22Rv1 (cell line): ENCODE results near the gene CMTM8.

Source experiments
- H3K27ac ChIP-seq: fragments of 450-650 bp; 2 replicates; pipeline ENCODE4 v1.5.1; 2017
- ZFX ChIP-seq: fragments of 450-650 bp; IDR thresholded peaks from 2 replicates; pipeline ENCODE4 v1.6.1; 2017; ENCODE audit warnings: antibody characterized with exemption, borderline replicate concordance
- TF ChIP-seq, protein P1 (sequence below): fragments of 450-650 bp; IDR thresholded peaks from 2 replicates; pipeline ENCODE4 v1.5.1; 2017; ENCODE audit warnings: mild to moderate bottlenecking

The CMTM8 gene

DNA sequence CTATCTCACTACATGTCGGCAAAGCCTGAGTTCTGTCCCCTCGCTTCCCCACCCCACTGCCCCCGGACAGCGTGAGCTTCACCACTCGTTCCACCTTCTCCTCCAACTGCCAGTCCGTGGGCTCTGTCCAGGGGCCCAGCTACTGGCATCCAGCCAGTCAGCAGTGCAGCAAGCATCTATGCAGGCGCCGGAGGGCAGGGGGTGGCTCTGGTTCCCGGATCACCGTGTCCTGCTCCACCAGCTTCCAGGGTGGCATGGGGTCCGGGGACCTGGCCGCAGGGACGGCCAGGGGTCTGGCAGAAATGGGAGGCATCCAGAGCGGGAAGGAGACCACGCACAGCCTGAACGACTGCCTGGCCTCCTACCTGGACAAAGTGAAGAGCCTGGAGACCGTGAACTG lies 20.4 kb downstream of the CMTM8 start:
- H3K27ac ChIP-seq = no peak overlapping the region

DNA sequence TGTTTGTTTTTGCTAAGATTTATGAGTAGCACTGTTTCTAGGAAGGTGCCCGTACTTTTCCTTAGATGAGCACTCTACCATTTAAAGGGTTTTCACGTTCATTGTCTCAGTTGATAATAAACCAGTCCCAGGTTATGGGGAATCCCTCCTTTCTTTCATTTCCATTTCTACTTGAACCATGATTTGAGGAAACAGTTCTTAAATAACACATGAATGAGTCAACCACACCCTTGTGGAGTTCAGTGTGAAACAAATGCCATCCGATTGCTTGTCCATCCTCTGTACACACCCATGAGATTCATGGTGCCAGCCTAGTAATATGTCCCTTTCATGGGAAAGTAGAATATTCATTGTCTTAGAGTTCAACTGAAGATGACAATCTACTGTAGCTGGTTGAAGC lies 23.1 kb downstream of the CMTM8 start:
- no peak for TF ChIP-seq ZFX
- TF ChIP-seq, protein P1, sequence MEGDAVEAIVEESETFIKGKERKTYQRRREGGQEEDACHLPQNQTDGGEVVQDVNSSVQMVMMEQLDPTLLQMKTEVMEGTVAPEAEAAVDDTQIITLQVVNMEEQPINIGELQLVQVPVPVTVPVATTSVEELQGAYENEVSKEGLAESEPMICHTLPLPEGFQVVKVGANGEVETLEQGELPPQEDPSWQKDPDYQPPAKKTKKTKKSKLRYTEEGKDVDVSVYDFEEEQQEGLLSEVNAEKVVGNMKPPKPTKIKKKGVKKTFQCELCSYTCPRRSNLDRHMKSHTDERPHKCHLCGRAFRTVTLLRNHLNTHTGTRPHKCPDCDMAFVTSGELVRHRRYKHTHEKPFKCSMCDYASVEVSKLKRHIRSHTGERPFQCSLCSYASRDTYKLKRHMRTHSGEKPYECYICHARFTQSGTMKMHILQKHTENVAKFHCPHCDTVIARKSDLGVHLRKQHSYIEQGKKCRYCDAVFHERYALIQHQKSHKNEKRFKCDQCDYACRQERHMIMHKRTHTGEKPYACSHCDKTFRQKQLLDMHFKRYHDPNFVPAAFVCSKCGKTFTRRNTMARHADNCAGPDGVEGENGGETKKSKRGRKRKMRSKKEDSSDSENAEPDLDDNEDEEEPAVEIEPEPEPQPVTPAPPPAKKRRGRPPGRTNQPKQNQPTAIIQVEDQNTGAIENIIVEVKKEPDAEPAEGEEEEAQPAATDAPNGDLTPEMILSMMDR = no peak
- no peak overlapping the region for H3K27ac ChIP-seq

More for the DNA sequence above, 20.4 kb downstream of the CMTM8 start:
- TF ChIP-seq, protein P1 = no peak
- no peak for TF ChIP-seq ZFX

DNA sequence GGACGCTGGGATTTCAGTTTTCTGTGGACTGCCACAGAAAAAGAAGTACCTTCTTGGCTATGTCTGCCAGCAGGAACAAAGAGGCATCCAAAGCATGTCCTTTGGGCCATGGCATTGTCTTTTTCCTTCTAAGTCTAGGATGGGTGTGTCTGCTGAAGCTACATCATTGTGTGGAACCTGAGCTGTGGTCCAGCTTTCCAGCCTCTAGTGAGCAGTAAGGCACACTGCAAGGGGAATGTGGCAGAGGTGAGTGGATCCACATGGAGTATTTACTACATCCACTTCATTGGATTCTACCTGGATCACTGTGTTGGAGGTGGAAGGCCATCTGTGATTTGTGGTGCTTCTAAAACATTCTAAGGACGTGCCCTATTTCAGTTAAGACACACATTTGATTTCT lies 23.7 kb downstream of the CMTM8 start:
- TF ChIP-seq, protein P1 = no peak
- H3K27ac ChIP-seq = no peak overlapping the region

DNA sequence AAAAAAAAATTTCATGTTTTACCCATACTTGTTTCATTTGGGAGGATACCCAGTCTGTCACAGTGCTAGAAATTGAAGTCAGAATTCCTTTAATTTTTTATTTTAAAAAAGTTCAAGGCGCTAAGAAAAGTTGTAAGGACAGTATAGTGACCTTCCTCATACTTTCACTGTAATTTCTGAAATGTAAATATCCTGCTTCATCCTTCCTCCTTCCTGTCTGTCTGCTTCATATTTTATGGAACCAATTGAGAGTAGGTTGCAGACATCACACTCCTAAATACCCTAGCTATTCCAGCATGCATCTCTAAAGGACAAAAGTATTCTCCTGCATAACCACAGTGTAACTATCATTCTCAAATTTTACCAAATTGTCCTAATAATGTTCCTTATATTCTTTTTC lies 35.8 kb downstream of the CMTM8 start:
- no peak for TF ChIP-seq ZFX
- TF ChIP-seq, protein P1 = no peak

DNA sequence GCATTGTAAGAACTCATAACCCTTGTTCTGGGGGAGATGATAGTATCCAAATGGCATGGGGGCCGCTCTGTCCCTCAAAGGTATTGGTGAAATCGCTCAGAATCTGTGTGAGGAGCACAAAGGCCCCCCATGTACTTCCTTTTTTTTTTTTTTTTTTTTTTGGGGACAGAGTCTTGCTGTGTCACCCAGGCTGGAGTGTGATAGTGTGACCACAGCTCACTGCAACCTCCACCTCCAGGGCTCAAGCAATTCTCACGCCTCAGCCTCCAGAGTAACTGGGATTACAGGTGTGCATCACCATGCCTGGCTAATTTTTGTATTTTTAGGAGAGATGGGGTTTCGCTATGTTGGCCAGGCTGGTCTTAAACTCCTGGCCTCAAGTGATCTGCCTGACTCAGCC lies 37.0 kb downstream of the CMTM8 start:
- TF ChIP-seq, protein P1 = no peak
- no peak for TF ChIP-seq ZFX
- H3K27ac ChIP-seq = no peak overlapping the region

More for the DNA sequence above, 35.8 kb downstream of the CMTM8 start:
- no peak overlapping the region for H3K27ac ChIP-seq

DNA sequence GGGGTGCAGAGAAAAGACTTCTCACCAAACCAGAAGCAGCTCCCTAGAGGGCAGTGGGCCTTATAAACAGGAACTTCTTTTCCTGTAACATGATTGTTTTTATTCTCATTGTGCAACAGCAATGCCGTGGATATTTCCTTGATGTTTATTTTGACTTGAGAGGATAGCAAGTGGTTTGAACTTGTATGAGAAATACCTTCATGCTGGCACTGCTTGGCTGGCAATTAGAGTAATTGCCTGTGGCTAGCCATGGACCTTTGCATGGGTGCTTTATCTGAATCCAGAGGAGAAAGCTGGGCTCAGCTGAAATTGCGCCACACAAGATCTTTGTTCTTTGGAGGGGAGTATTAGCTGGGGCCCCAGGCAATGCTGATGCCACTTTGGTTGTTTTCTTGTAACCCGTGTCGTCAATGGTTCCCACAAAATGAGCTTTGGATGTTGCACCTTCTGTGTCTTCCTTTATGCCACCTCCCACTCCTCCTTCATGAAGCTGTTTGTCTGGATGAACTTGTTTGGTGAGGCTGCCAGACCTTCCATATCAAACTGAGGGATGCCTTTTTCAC lies 37.9 kb downstream of the CMTM8 start:
- no peak overlapping the region for H3K27ac ChIP-seq
- TF ChIP-seq ZFX = no peak
- TF ChIP-seq, protein P1 = no peak

DNA sequence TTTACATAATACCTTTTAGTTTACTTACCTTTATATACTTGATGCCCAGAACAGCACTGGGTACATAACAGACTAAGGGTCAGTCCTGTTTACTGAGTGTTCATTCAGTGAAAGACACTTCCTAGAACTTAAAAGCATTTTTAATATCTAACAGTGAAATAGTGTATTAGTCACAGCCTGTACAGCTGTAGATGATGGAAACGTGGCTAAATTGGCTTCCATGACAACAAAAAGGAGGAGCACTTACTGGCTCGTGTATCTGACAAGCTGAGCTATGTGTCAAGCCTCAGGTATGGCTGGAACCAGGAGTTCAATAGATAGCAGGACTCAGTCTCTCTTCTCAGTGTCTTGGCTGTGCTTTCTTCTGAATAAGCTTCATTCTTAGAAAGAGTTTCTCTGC lies 40.2 kb downstream of the CMTM8 start:
- TF ChIP-seq, protein P1 = no peak
- no peak for TF ChIP-seq ZFX
- H3K27ac ChIP-seq = no peak overlapping the region
